Hepatocyte (in vitro differentiated cells): ENCODE measurements around the gene GTF3A. TPM values are rescaled to one million over a fixed set of nuclear protein-coding genes. Genes with fewer than 3 reads are reported as not detected.

Experiments
- DNase-seq: peaks from one replicate; pipeline ENCODE4 v3.0.0-alpha.2; 2016; ENCODE audit warnings: low spot score
- H2AFZ ChIP-seq: fragments of 200-600 bp; sonication (generic); 2 replicates; pipeline ENCODE4 v1.6.0; 2016; ENCODE audit warnings: antibody characterized with exemption, mild to moderate bottlenecking
- H3K27ac ChIP-seq: fragments of 200-600 bp; sonication (generic); 2 replicates; pipeline ENCODE4 v1.5.1; 2016; ENCODE audit warnings: mild to moderate bottlenecking
- H3K27me3 ChIP-seq: fragments of 200-600 bp; sonication (generic); 2 replicates; pipeline ENCODE4 v1.6.1; 2016
- H3K36me3 ChIP-seq: fragments of 200-600 bp; sonication (generic); replicated peaks from 2 replicates; pipeline ENCODE4 v1.5.1; 2016; ENCODE audit warnings: low read depth; ENCODE audit not compliant: insufficient read depth
- H3K4me1 ChIP-seq: fragments of 200-600 bp; sonication (generic); 2 replicates; pipeline ENCODE4 v1.5.1; 2016; ENCODE audit warnings: mild to moderate bottlenecking, moderate library complexity; ENCODE audit not compliant: insufficient read depth
- H3K4me2 ChIP-seq: fragments of 200-600 bp; sonication (generic); 2 replicates; pipeline ENCODE4 v1.6.0; 2016
- H3K4me3 ChIP-seq: fragments of 200-600 bp; sonication (generic); 2 replicates; pipeline ENCODE4 v1.5.1; 2016; ENCODE audit warnings: mild to moderate bottlenecking
- H3K79me2 ChIP-seq: fragments of 200-600 bp; sonication (generic); 2 replicates; pipeline ENCODE4 v1.6.0; 2017; ENCODE audit warnings: mild to moderate bottlenecking
- H3K9me2 ChIP-seq: fragments of 200-600 bp; sonication (generic); replicated peaks from 2 replicates; pipeline ENCODE4 v1.6.0; 2017; ENCODE audit warnings: mild to moderate bottlenecking; ENCODE audit not compliant: insufficient read depth
- H3K9me3 ChIP-seq: fragments of 200-600 bp; sonication (generic); 2 replicates; pipeline ENCODE4 v1.5.1; 2016; ENCODE audit warnings: low read depth, mild to moderate bottlenecking
- H4K20me1 ChIP-seq: fragments of 200-600 bp; sonication (generic); 2 replicates; pipeline ENCODE4 v1.6.0; 2016; ENCODE audit warnings: mild to moderate bottlenecking; ENCODE audit not compliant: insufficient read depth, poor library complexity, severe bottlenecking
- EZH2 ChIP-seq: fragments of 200-600 bp; sonication (generic); IDR thresholded peaks from 2 replicates; pipeline ENCODE4 v1.6.1; 2016; ENCODE audit warnings: antibody characterized with exemption, mild to moderate bottlenecking, borderline replicate concordance
- EZH2phosphoT487 ChIP-seq: fragments of 200-600 bp; sonication (generic); IDR thresholded peaks from one replicate; pipeline ENCODE4 v1.6.1; 2018; ENCODE audit warnings: antibody characterized with exemption, mild to moderate bottlenecking, low read depth, moderate library complexity; ENCODE audit not compliant: unreplicated experiment, severe bottlenecking
- WGBS: methylation state at CpG from one replicate; pipeline ENCODE4 v1.1.6; 2016; ENCODE audit warnings: low lambda C conversion rate; ENCODE audit errors: missing lambda C conversion rate; 5-methylcytosine and 5-hydroxymethylcytosine counted together
- polyA plus RNA-seq: library from polyadenylated mRNA; unstranded; fragments of >200 nt; fragmentation: Nextera tagmentation; extraction: Ambion mirVana; gene quantifications from 2 replicates; pipeline ENCODE4 v1.2.1, GENCODE V29; 2016
- total RNA-seq: library from RNA; depleted of rRNA; stranded (reverse); fragments of >200 nt; gene quantifications from 2 replicates; pipeline ENCODE4 v1.2.3, GENCODE V29; 2014
- TF ChIP-seq, protein P1 (sequence below): fragments of 200-600 bp; sonication (generic); IDR thresholded peaks from 2 replicates; pipeline ENCODE4 v1.5.1; 2016; ENCODE audit warnings: antibody characterized with exemption, mild to moderate bottlenecking; ENCODE audit not compliant: poor library complexity

The GTF3A gene
- total and polyA plus RNA-seq, 2 experiments from 2014 or later = 77.1 to 121 TPM

DNA sequence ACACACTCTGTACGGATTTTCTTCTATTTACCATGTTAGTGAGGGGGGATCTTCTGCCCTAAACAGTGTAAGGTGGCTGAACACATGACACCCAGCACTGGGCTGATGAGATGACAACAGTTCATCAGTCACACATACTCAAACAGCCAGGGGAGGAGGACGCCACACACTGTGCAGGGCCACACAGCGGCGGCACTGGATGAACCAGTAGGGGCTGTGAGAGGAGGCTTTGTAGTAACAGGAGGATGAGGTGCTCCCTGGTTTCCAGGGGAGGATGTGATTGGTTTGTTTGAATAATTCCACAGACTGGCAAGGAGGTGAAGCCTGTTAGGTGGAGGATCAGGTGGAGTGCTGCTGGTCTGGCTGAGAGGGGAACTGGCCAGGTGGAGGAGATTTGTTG lies 16.3 kb upstream of the GTF3A start:
- no peaks in the 10 kb centered on the region for H3K36me3 ChIP-seq
- H3K4me2 ChIP-seq = no peak overlapping the region
- H3K79me2 ChIP-seq = no peaks in the 10 kb centered on the region
- H3K4me1 ChIP-seq = peaks cover 26% of the 10 kb centered on the region
- H3K27me3 ChIP-seq = peaks cover 5% of the 10 kb centered on the region
- H2AFZ ChIP-seq = no peak overlapping the region
- no peak for TF ChIP-seq EZH2
- TF ChIP-seq, protein P1, sequence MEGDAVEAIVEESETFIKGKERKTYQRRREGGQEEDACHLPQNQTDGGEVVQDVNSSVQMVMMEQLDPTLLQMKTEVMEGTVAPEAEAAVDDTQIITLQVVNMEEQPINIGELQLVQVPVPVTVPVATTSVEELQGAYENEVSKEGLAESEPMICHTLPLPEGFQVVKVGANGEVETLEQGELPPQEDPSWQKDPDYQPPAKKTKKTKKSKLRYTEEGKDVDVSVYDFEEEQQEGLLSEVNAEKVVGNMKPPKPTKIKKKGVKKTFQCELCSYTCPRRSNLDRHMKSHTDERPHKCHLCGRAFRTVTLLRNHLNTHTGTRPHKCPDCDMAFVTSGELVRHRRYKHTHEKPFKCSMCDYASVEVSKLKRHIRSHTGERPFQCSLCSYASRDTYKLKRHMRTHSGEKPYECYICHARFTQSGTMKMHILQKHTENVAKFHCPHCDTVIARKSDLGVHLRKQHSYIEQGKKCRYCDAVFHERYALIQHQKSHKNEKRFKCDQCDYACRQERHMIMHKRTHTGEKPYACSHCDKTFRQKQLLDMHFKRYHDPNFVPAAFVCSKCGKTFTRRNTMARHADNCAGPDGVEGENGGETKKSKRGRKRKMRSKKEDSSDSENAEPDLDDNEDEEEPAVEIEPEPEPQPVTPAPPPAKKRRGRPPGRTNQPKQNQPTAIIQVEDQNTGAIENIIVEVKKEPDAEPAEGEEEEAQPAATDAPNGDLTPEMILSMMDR = no peak
- no peak for TF ChIP-seq EZH2phosphoT487
- H4K20me1 ChIP-seq = no peaks in the 10 kb centered on the region
- WGBS = 68% methylated on average over 4 of the region's 4 CpGs
- H3K9me2 ChIP-seq = no peaks in the 10 kb centered on the region
- no peak for DNase-seq
- no peaks in the 10 kb centered on the region for H3K9me3 ChIP-seq
- no peak overlapping the region for H3K4me3 ChIP-seq
- no peak overlapping the region for H3K27ac ChIP-seq

DNA sequence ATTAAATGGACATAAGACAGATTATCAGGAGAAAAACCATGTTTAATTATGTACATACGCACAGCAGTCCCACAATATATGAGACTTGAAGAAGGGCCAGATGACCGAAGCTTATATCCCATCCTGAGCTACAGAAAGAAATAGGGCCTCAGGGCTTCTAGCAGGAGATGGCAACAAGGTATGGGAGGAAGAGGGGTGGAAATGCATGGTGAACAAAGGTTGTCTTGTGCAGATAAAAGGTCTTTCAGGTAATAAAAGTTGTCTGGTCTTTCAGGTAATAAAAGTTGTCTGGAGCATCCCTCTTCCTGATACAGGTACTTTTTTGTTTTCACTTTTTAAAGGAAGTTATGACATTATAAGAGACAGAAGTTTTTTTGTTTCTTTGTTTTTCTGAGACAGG lies 15.4 kb upstream of the GTF3A start:
- 81% methylated on average over 2 of the region's 2 CpGs for WGBS
- Histone ChIP-seq H3K79me2 (no peaks in the 10 kb centered on the region), H3K4me3 (no peak overlapping the region), H2AFZ (no peak overlapping the region), H3K4me1 (peaks cover 16% of the 10 kb centered on the region), H3K27me3 (peaks cover 10% of the 10 kb centered on the region), H3K4me2 (no peak overlapping the region), H3K27ac (no peak overlapping the region), H3K36me3 (no peaks in the 10 kb centered on the region), H4K20me1 (no peaks in the 10 kb centered on the region), H3K9me3 (no peaks in the 10 kb centered on the region), H3K9me2 (no peaks in the 10 kb centered on the region)
- no peak for DNase-seq
- TF ChIP-seq EZH2 (no peak), EZH2phosphoT487 (no peak)
- TF ChIP-seq, protein P1 = no peak

DNA sequence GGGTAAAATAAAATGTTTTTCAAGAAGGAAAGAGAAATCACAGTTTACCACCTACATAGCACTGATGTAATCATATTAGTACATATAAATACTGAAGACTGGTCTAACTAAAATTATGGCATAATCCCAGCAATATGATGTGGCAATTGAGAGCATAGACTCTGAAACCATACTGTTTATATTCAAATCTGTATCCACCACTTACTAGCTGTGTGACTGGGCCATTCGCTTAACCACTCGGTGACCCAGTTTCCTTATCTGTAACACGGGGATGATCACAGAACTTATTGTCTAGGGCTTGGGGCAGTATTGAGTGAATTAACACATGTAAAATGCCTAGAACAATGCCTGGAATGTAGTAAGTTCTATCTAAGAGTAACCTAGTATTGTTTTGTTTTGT lies 13.1 kb upstream of the GTF3A start:
- Histone ChIP-seq H2AFZ (no peak overlapping the region), H3K4me1 (no peaks in the 10 kb centered on the region), H3K79me2 (no peaks in the 10 kb centered on the region), H4K20me1 (no peaks in the 10 kb centered on the region), H3K27me3 (peaks cover 10% of the 10 kb centered on the region), H3K9me2 (no peaks in the 10 kb centered on the region), H3K4me3 (no peak overlapping the region), H3K36me3 (no peaks in the 10 kb centered on the region), H3K27ac (no peak overlapping the region), H3K4me2 (no peak overlapping the region), H3K9me3 (no peaks in the 10 kb centered on the region)
- no peak for TF ChIP-seq EZH2phosphoT487
- TF ChIP-seq, protein P1 = no peak
- no peak for TF ChIP-seq EZH2
- WGBS = 67% methylated on average over 3 of the region's 3 CpGs
- DNase-seq = no peak

DNA sequence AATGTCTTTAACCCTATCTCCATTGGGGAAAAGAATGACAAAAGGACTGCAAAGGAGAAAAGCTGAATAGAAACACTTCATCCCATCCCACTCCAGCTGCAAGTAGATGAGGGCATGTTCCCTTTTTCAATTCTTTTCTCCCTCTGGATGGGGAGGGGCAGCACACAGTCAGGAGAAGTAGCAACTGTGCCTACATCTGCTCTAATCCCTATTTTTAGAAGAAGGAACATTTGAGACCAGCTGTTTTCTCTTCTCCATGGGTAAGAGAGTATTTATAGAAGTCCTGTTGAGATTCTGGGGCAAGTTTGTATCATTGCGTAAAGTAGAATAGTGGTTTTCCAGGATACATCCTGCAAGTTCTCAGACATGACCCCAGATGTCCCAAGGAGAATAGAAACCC lies 9.3 kb upstream of the GTF3A start:
- TF ChIP-seq, protein P1 = no peak
- TF ChIP-seq EZH2phosphoT487 = no peak
- TF ChIP-seq EZH2 = no peak
- Histone ChIP-seq H3K27me3 (peaks cover 10% of the 10 kb centered on the region), H3K4me1 (no peaks in the 10 kb centered on the region), H3K4me2 (no peak overlapping the region), H3K9me3 (no peaks in the 10 kb centered on the region), H3K79me2 (no peaks in the 10 kb centered on the region), H4K20me1 (no peaks in the 10 kb centered on the region), H3K27ac (no peak overlapping the region), H3K36me3 (no peaks in the 10 kb centered on the region), H2AFZ (no peak overlapping the region), H3K4me3 (no peak overlapping the region), H3K9me2 (no peaks in the 10 kb centered on the region)
- no peak for DNase-seq
- 100% methylated on average over 1 of the region's 1 CpG for WGBS
